PC-9 (cell line): Measurements from ENCODE around the gene BPIFB2. TPM values are rescaled to one million over a fixed set of nuclear protein-coding genes. Genes with fewer than 3 reads are reported as not detected.

ENCODE experiments used
- BruUV-seq: library from RNA; stranded (reverse); fragments of 400-500 nt; replicated peaks from 2 replicates; lab custom pipeline; 2021; lab: Mats Ljungman, UMichigan
- CTCF ChIA-PET: fragments of 300-600 bp; sonication (Branson Sonifier 250); formaldehyde crosslinking; loops from one replicate; lab custom pipeline; 2022; ENCODE audit warnings: antibody characterized with exemption; lab: Charles Lee
- POLR2A ChIA-PET: fragments of 300-600 bp; sonication (Branson Sonifier 250); formaldehyde crosslinking; loops from one replicate; lab custom pipeline; 2022; ENCODE audit warnings: antibody characterized with exemption; ENCODE audit not compliant: unreplicated experiment; lab: Charles Lee
- DNase-seq, 2 experiments: peaks; one replicate each; pipeline versions ENCODE4 v3.0.0 to v3.0.0-alpha.2; 2015 to 2022; ENCODE audit warnings: mixed read lengths in 1 of 2
- H2AFZ ChIP-seq: fragments of 200-600 bp; sonication (generic); 2 replicates; pipeline ENCODE4 v1.8.1; 2017; ENCODE audit warnings: antibody characterized with exemption
- H3F3A ChIP-seq: fragments of 200-600 bp; sonication (generic); 2 replicates; pipeline ENCODE4 v1.8.1; 2017; ENCODE audit warnings: antibody characterized with exemption, mild to moderate bottlenecking, low read depth; ENCODE audit not compliant: insufficient read depth
- H3K27ac ChIP-seq: fragments of 200-600 bp; sonication (generic); 2 replicates; pipeline ENCODE4 v1.6.1; 2016; ENCODE audit warnings: mixed run types
- H3K27me3 ChIP-seq: fragments of 200-600 bp; sonication (generic); 2 replicates; pipeline ENCODE4 v1.6.1; 2016; ENCODE audit warnings: low read depth, mixed run types; ENCODE audit not compliant: insufficient read depth
- H3K36me3 ChIP-seq: fragments of 200-600 bp; sonication (generic); 2 replicates; pipeline ENCODE4 v1.6.1; 2016; ENCODE audit warnings: low read depth, mixed run types
- H3K4me1 ChIP-seq: fragments of 200-600 bp; sonication (generic); replicated peaks from 2 replicates; pipeline ENCODE4 v1.6.1; 2016; ENCODE audit warnings: mixed run types; ENCODE audit not compliant: insufficient read depth
- H3K4me2 ChIP-seq: fragments of 200-600 bp; sonication (generic); 2 replicates; pipeline ENCODE4 v1.6.1; 2017; ENCODE audit warnings: mixed run types
- H3K4me3 ChIP-seq: fragments of 200-600 bp; sonication (generic); 2 replicates; pipeline ENCODE4 v1.6.1; 2016; ENCODE audit warnings: mixed run types
- H3K79me2 ChIP-seq: fragments of 200-600 bp; sonication (generic); 2 replicates; pipeline ENCODE4 v1.6.1; 2017; ENCODE audit warnings: low read depth, mixed run types
- H3K9me2 ChIP-seq: fragments of 200-600 bp; sonication (generic); 2 replicates; pipeline ENCODE4 v1.8.1; 2017; ENCODE audit warnings: mild to moderate bottlenecking; ENCODE audit not compliant: insufficient read depth
- H3K9me3 ChIP-seq: fragments of 200-600 bp; sonication (generic); 2 replicates; pipeline ENCODE4 v1.8.1; 2016; ENCODE audit warnings: low read depth; ENCODE audit not compliant: insufficient read depth
- H4K20me1 ChIP-seq: fragments of 200-600 bp; sonication (generic); 2 replicates; pipeline ENCODE4 v1.8.1; 2017; ENCODE audit not compliant: insufficient read depth
- CTCF ChIP-seq: fragments of 200-600 bp; sonication (generic); conservative IDR thresholded peaks from 2 replicates; pipeline ENCODE4 v1.6.1; 2017; ENCODE audit warnings: mixed run types, antibody characterized with exemption, mild to moderate bottlenecking, moderate library complexity
- EZH2 ChIP-seq: fragments of 200-600 bp; sonication (generic); IDR thresholded peaks from 2 replicates; pipeline ENCODE4 v1.8.0; 2017; ENCODE audit warnings: antibody characterized with exemption, low read depth
- intact Hi-C: fragments of 100-400 bp; cut with micrococcal nuclease; formaldehyde crosslinking; loops from one replicate; pipeline ENCODE4 v1.10.0; 2022; ENCODE audit not compliant: unreplicated experiment
- total RNA-seq: library from RNA; stranded (reverse); gene quantifications from 2 replicates; pipeline ENCODE4 v1.2.3, GENCODE V29; 2021

Gene BPIFB2
- total RNA-seq, 1 experiment from 2014 or later, result not detected

GRCh38 chr20:32993496-32994050, 13.9 kb upstream of the BPIFB2 start:
- TF ChIP-seq CTCF (no peak), EZH2 (no peak)
- H2AFZ ChIP-seq, result no peak overlapping the region
- no peaks in the 10 kb centered on the region for H3K9me2 ChIP-seq
- intact Hi-C loops, result no loop called here
- no peaks in the 10 kb centered on the region for H4K20me1 ChIP-seq
- DNase-seq, result no peak
- no peak overlapping the region for H3K27ac ChIP-seq
- H3K36me3 ChIP-seq, result no peaks in the 10 kb centered on the region
- POLR2A ChIA-PET, result no interaction called here
- H3K27me3 ChIP-seq, result peaks cover 77% of the 10 kb centered on the region
- no TSS peak for BruUV-seq
- H3K4me1 ChIP-seq, result no peaks in the 10 kb centered on the region
- H3K9me3 ChIP-seq, result no peaks in the 10 kb centered on the region; the same call in 1 of the 2 replicates
- no peaks in the 10 kb centered on the region for H3K79me2 ChIP-seq
- no peak overlapping the region for H3K4me3 ChIP-seq
- no peak overlapping the region for H3K4me2 ChIP-seq
- CTCF ChIA-PET, result no interaction called here
- H3F3A ChIP-seq, result no peaks in the 10 kb centered on the region

GRCh38 chr20:32995802-32996201, 11.7 kb upstream of the BPIFB2 start:
- no peak overlapping the region for H3K4me3 ChIP-seq
- intact Hi-C loops, result no loop called here
- no peak for DNase-seq
- H3K4me2 ChIP-seq, result no peak overlapping the region
- no peaks in the 10 kb centered on the region for H3F3A ChIP-seq
- H3K27ac ChIP-seq, result no peak overlapping the region
- CTCF ChIA-PET, result no interaction called here
- no peaks in the 10 kb centered on the region; the same call in 1 of the 2 replicates for H3K9me3 ChIP-seq
- no TSS peak for BruUV-seq
- peaks cover 83% of the 10 kb centered on the region for H3K27me3 ChIP-seq
- no peaks in the 10 kb centered on the region for H3K36me3 ChIP-seq
- H3K9me2 ChIP-seq, result no peaks in the 10 kb centered on the region
- POLR2A ChIA-PET, result no interaction called here
- H3K79me2 ChIP-seq, result no peaks in the 10 kb centered on the region
- no peaks in the 10 kb centered on the region for H3K4me1 ChIP-seq
- H2AFZ ChIP-seq, result no peak overlapping the region
- TF ChIP-seq EZH2, result no peak
- H4K20me1 ChIP-seq, result no peaks in the 10 kb centered on the region

GRCh38 chr20:32997431-32997830, 10.1 kb upstream of the BPIFB2 start:
- peaks cover 81% of the 10 kb centered on the region for H3K27me3 ChIP-seq
- intact Hi-C loops, result no loop called here
- POLR2A ChIA-PET, result no interaction called here
- no peaks in the 10 kb centered on the region for H4K20me1 ChIP-seq
- no peak overlapping the region for H3K27ac ChIP-seq
- TF ChIP-seq CTCF (no peak), EZH2 (no peak)
- no peak overlapping the region for H2AFZ ChIP-seq
- no peak overlapping the region for H3K4me2 ChIP-seq
- H3K4me1 ChIP-seq, result no peaks in the 10 kb centered on the region
- H3K36me3 ChIP-seq, result no peaks in the 10 kb centered on the region
- H3K79me2 ChIP-seq, result no peaks in the 10 kb centered on the region
- CTCF ChIA-PET, result no interaction called here
- H3K9me3 ChIP-seq, result no peaks in the 10 kb centered on the region; the same call in 1 of the 2 replicates
- H3F3A ChIP-seq, result no peaks in the 10 kb centered on the region
- DNase-seq, result no peak
- no peak overlapping the region for H3K4me3 ChIP-seq
- BruUV-seq, result no TSS peak
- H3K9me2 ChIP-seq, result no peaks in the 10 kb centered on the region
